Fibroblast of pulmonary artery (primary cell): ENCODE results near the gene PRKAR2B.
A peak's percentile ranks its signal among the peaks of the same experiment; 100 is the strongest.
"Not testable (repeated sequence)": the region's sequence is repeated elsewhere in the genome, so short reads cannot be mapped to it uniquely, and the experiment has no call there.

Source experiments
- DNase-seq: peaks from one replicate; pipeline ENCODE4 v3.0.0-alpha.2; 2010; ENCODE audit warnings: low read depth
- H3K4me3 ChIP-seq: replicated peaks from 2 replicates; pipeline ENCODE4 v1.5.1; 2011; ENCODE audit warnings: low read depth, mild to moderate bottlenecking, control low read depth, low read length, moderate library complexity
- CTCF ChIP-seq: IDR thresholded peaks from 2 replicates; pipeline ENCODE4 v1.5.1; 2011; ENCODE audit warnings: mild to moderate bottlenecking, control low read depth, low read length, inconsistent platforms; ENCODE audit errors: missing control alignments

Gene PRKAR2B

GRCh38 chr7:107079212-107079940 lies 34.9 kb downstream of the PRKAR2B start:
- peak; percentile 3 for DNase-seq
- no peak overlapping the region for H3K4me3 ChIP-seq
- no peak for TF ChIP-seq CTCF

GRCh38 chr7:107080099-107080505 lies 35.6 kb downstream of the PRKAR2B start:
- no peak for DNase-seq
- H3K4me3 ChIP-seq = no peak overlapping the region
- TF ChIP-seq CTCF = no peak

- TF ChIP-seq CTCF = no peak
- no peak overlapping the region for H3K4me3 ChIP-seq
- no peak for DNase-seq
Observed at GRCh38 chr7:107080533-107080932, 36.0 kb downstream of the PRKAR2B start.

- no peak overlapping the region for H3K4me3 ChIP-seq
- no peak for DNase-seq
- TF ChIP-seq CTCF = no peak
Observed at GRCh38 chr7:107085180-107085579, 40.7 kb downstream of the PRKAR2B start.

- no peak overlapping the region for H3K4me3 ChIP-seq
- DNase-seq = no peak
- no peak for TF ChIP-seq CTCF
Observed at GRCh38 chr7:107089627-107090026, 45.1 kb downstream of the PRKAR2B start.

- TF ChIP-seq CTCF = no peak
- no peak for DNase-seq
- H3K4me3 ChIP-seq = no peak overlapping the region
Observed at GRCh38 chr7:107090457-107090856, 46.0 kb downstream of the PRKAR2B start.

GRCh38 chr7:107091306-107091705 lies 46.8 kb downstream of the PRKAR2B start:
- TF ChIP-seq CTCF = no peak
- DNase-seq = no peak
- no peak overlapping the region for H3K4me3 ChIP-seq

- DNase-seq, H3K4me3 ChIP-seq: not testable (repeated sequence)
Observed at GRCh38 chr7:107093671-107094070, 49.2 kb downstream of the PRKAR2B start.

- not testable (repeated sequence) for DNase-seq, H3K4me3 ChIP-seq
Observed at GRCh38 chr7:107099154-107099553, 54.6 kb downstream of the PRKAR2B start.
